Stomach (tissue), 9 donors: ENCODE data around the gene OSTF1. TPM values are rescaled to one million over a fixed set of nuclear protein-coding genes. Genes with fewer than 3 reads are reported as not detected.

Source experiments
- DNase-seq, 2 donors: peaks; one replicate each; pipeline versions ENCODE4 v3.0.0 to v3.0.0-alpha.2; 2013 to 2019
- H3K27ac ChIP-seq, 5 donors: fragments of 200-600 bp in 4 of 5; sonication (generic) in 4 of 5; one replicate each; pipeline ENCODE4 v1.5.1; 2013 to 2019; ENCODE audit warnings: mild to moderate bottlenecking in 1 of 5, moderate library complexity in 1 of 5
- H3K27me3 ChIP-seq, 3 donors: fragments of 200-600 bp; sonication (generic); one replicate each; pipeline ENCODE4 v1.5.1; 2017 to 2019; ENCODE audit warnings: mixed run types in 1 of 3
- H3K36me3 ChIP-seq, 4 donors: fragments of 200-600 bp; sonication (generic); 1 replicate in 3 of 4; 2 replicates in 1 of 4; pipeline ENCODE4 v1.5.1; 2016 to 2019
- H3K4me1 ChIP-seq, 4 donors: fragments of 200-600 bp; sonication (generic); one replicate each; pipeline ENCODE4 v1.5.1; 2016 to 2019
- H3K4me3 ChIP-seq, 4 donors: fragments of 200-600 bp; sonication (generic) in 3 of 4; one replicate each; pipeline ENCODE4 v1.5.1; 2016 to 2019; ENCODE audit warnings: mild to moderate bottlenecking in 1 of 4
- H3K9me3 ChIP-seq, 4 donors: fragments of 200-600 bp; sonication (generic); one replicate each; pipeline ENCODE4 v1.5.1; 2016 to 2019
- CTCF ChIP-seq, 7 experiments: fragments of 450-650 bp in 4 of 7; fragments of 200-600 bp in 3 of 7; sonication (generic) in 3 of 7; IDR thresholded peaks; one replicate each; pipeline ENCODE4 v1.5.1; 2016 to 2019; ENCODE audit warnings: antibody characterized with exemption in 7 of 7, control low read depth in 2 of 7, mild to moderate bottlenecking in 1 of 7
- EP300 ChIP-seq: sonication (generic); formaldehyde crosslinking; IDR thresholded peaks from one replicate; pipeline ENCODE4 v1.6.1; 2017; ENCODE audit warnings: antibody characterized with exemption
- POLR2A ChIP-seq, 4 donors: fragments of 450-650 bp; IDR thresholded peaks; one replicate each; pipeline ENCODE4 v1.6.1; 2016; ENCODE audit warnings: antibody characterized with exemption in 4 of 4, control low read depth in 2 of 4, mild to moderate bottlenecking in 1 of 4, moderate library complexity in 1 of 4
- POLR2AphosphoS5 ChIP-seq, 3 donors: sonication (generic); formaldehyde crosslinking; IDR thresholded peaks; one replicate each; pipeline ENCODE4 v1.6.1; 2016; ENCODE audit warnings: antibody characterized with exemption in 3 of 3
- WGBS, 5 donors: extraction: QIAGEN DNeasy Blood & Tissue Kit in 3 of 5; methylation state at CpG; one replicate each; pipeline versions ENCODE4 v1.1.5 to v1.1.7; 2013 to 2018; 5-methylcytosine and 5-hydroxymethylcytosine counted together
- intact Hi-C: fragments of 100-400 bp; cut with DNase I; formaldehyde crosslinking; loops from one replicate; pipeline ENCODE4 v1.15.1; 2023; ENCODE audit warnings: low total_unique reads
- polyA plus RNA-seq, 3 donors: library from polyadenylated mRNA; stranded (reverse); fragments of 200-250 nt; gene quantifications; one replicate each; pipeline ENCODE4 v1.2.3, GENCODE V29; 2013
- total RNA-seq, 5 donors: library from RNA; depleted of rRNA; stranded (reverse); fragments of >200 nt; gene quantifications; one replicate each; pipeline versions ENCODE4 v1.1.0 to v1.2.3, GENCODE V29; 2014 to 2016
- donor health status: healthy with polysubstance abuse.
- donor health status: Bipolar disorder and iron deficiency.
- donor health status: healthy.

OSTF1 gene
- total and polyA plus RNA-seq, 8 donors: 2.2 to 79.4 (median 43.5) TPM; not detected in 1

- no peak overlapping the region for H3K4me3 ChIP-seq
- intact Hi-C loops: no loop called here
- WGBS, 5 donors: 30 to 83% (median 79%) methylated on average over 2 of the region's 2 CpGs
- H3K27ac ChIP-seq: no peak overlapping the region
- peaks cover 0 to 9% (median 3%) of the 10 kb centered on the region in 4 donors for H3K9me3 ChIP-seq
- no peaks in the 10 kb centered on the region for H3K4me1 ChIP-seq
- no peak for TF ChIP-seq POLR2AphosphoS5 (IDR thresholded peaks at IDR 0.05)
- peaks cover 0 to 36% (median 31%) of the 10 kb centered on the region in 4 donors for H3K36me3 ChIP-seq
- no peak for DNase-seq
- H3K27me3 ChIP-seq: no peaks in the 10 kb centered on the region
Observed at GRCh38 chr9:75168270-75169178, 80.2 kb downstream of the OSTF1 start.

- Histone ChIP-seq H3K4me1 (no peaks in the 10 kb centered on the region), H3K36me3 (peaks cover 0 to 36% (median 29%) of the 10 kb centered on the region in 4 donors), H3K27ac (no peak overlapping the region), H3K9me3 (peaks cover 0 to 9% (median 1%) of the 10 kb centered on the region in 4 donors), H3K27me3 (no peaks in the 10 kb centered on the region), H3K4me3 (no peak overlapping the region)
- DNase-seq: peak in 1 of 2 donors; percentile 19
- no peak for TF ChIP-seq POLR2AphosphoS5 (IDR thresholded peaks at IDR 0.05)
- TF ChIP-seq CTCF (IDR thresholded peaks at IDR 0.05): no peak
- no peak for TF ChIP-seq POLR2A (IDR thresholded peaks at IDR 0.05)
- no peak for TF ChIP-seq EP300
- 50 to 62% (median 58%) methylated on average over 4 of the region's 4 CpGs for WGBS, 5 donors
- intact Hi-C loops: no loop called here
Observed at GRCh38 chr9:75169623-75170022, 81.3 kb downstream of the OSTF1 start.

- peaks cover 0 to 36% (median 25%) of the 10 kb centered on the region in 4 donors for H3K36me3 ChIP-seq
- TF ChIP-seq POLR2AphosphoS5 (IDR thresholded peaks at IDR 0.05) (no peak), POLR2A (IDR thresholded peaks at IDR 0.05) (no peak), EP300 (no peak), CTCF (IDR thresholded peaks at IDR 0.05) (no peak)
Observed at GRCh38 chr9:75170898-75171360, 82.6 kb downstream of the OSTF1 start.

GRCh38 chr9:75175395-75175794 is 87.1 kb downstream of the OSTF1 start:
- intact Hi-C loops: no loop called here
- DNase-seq: no peak
- Histone ChIP-seq H3K27me3 (no peaks in the 10 kb centered on the region), H3K27ac (no peak overlapping the region), H3K4me3 (no peak overlapping the region), H3K36me3 (peaks cover 0 to 11% (median 5%) of the 10 kb centered on the region in 4 donors), H3K4me1 (no peaks in the 10 kb centered on the region), H3K9me3 (no peaks in the 10 kb centered on the region)
- WGBS, 5 donors: 91 to 99% (median 93%) methylated on average over 6 of the region's 6 CpGs
- no peak for TF ChIP-seq POLR2AphosphoS5 (IDR thresholded peaks at IDR 0.05)
- no peak for TF ChIP-seq CTCF (IDR thresholded peaks at IDR 0.05)
- TF ChIP-seq POLR2A (IDR thresholded peaks at IDR 0.05): no peak
- TF ChIP-seq EP300: no peak

More at GRCh38 chr9:75170898-75171360, 82.6 kb downstream of the OSTF1 start:
- 90 to 100% (median 91%) methylated on average over 2 of the region's 2 CpGs for WGBS, 5 donors
- no peak overlapping the region for H3K4me3 ChIP-seq
- DNase-seq: no peak
- H3K27ac ChIP-seq: no peak overlapping the region
- no peaks in the 10 kb centered on the region for H3K4me1 ChIP-seq
- intact Hi-C loops: no loop called here
- no peaks in the 10 kb centered on the region for H3K27me3 ChIP-seq
- H3K9me3 ChIP-seq: peaks cover 0 to 8% (median 0%) of the 10 kb centered on the region in 4 donors
